HG03520 (cell line): Measurements from ENCODE around the gene FAM25G.
"Not testable (repeated sequence)": the region's sequence is repeated elsewhere in the genome, so short reads cannot be mapped to it uniquely, and the experiment has no call there.

Experiments
- ATAC-seq: cut with Tn5 transposase; IDR thresholded peaks from one replicate; pipeline ENCODE4 v1.9.1; 2021; ENCODE audit warnings: mild to moderate bottlenecking, moderate library complexity; ENCODE audit not compliant: unreplicated experiment

Gene FAM25G

GRCh38 chr10:47491600-47491999 is at the start of gene FAM25G:
TSS of gene FAM25G (minus strand) at chr10:47491700. CDS start at chr10:47491674, 26 bp downstream.
- not testable (repeated sequence) for ATAC-seq

- ATAC-seq, result not testable (repeated sequence)
Measured at GRCh38 chr10:47536430-47536829, 44.9 kb upstream of the FAM25G start.

GRCh38 chr10:47523475-47523874 is 32.0 kb upstream of the FAM25G start, which contains the start of gene AGAP9:
TSS of gene AGAP9 (minus strand) at chr10:47523638. CDS start at chr10:47523526, 112 bp downstream.
- ATAC-seq, result not testable (repeated sequence)

GRCh38 chr10:47502313-47502712 is 10.8 kb upstream of the FAM25G start:
- not testable (repeated sequence) for ATAC-seq

- ATAC-seq, result not testable (repeated sequence)
Measured at GRCh38 chr10:47494226-47494625, 2.7 kb upstream of the FAM25G start.

- ATAC-seq, result not testable (repeated sequence)
Measured at GRCh38 chr10:47489630-47490029, 1.9 kb downstream of the FAM25G start.

GRCh38 chr10:47485943-47486342 is 5.6 kb downstream of the FAM25G start:
- ATAC-seq, result not testable (repeated sequence)

- ATAC-seq, result not testable (repeated sequence)
Measured at GRCh38 chr10:47484786-47485185, 6.7 kb downstream of the FAM25G start.

GRCh38 chr10:47483923-47484322 is 7.6 kb downstream of the FAM25G start, which contains the start of gene ANXA8:
TSS of gene ANXA8 (minus strand) at chr10:47484115. CDS start at chr10:47483933, 182 bp downstream.
- ATAC-seq, result not testable (repeated sequence)

GRCh38 chr10:47482367-47482766 is 9.1 kb downstream of the FAM25G start:
- not testable (repeated sequence) for ATAC-seq

GRCh38 chr10:47481768-47482181 is 9.7 kb downstream of the FAM25G start:
- ATAC-seq, result not testable (repeated sequence)

- ATAC-seq, result not testable (repeated sequence)
Measured at GRCh38 chr10:47481182-47481766, 10.2 kb downstream of the FAM25G start.

GRCh38 chr10:47480133-47480532 is 11.4 kb downstream of the FAM25G start:
- not testable (repeated sequence) for ATAC-seq

GRCh38 chr10:47478114-47478513 is 13.4 kb downstream of the FAM25G start:
- ATAC-seq, result not testable (repeated sequence)

- not testable (repeated sequence) for ATAC-seq
Measured at GRCh38 chr10:47477078-47477477, 14.4 kb downstream of the FAM25G start.

GRCh38 chr10:47475101-47475500 is 16.4 kb downstream of the FAM25G start:
- ATAC-seq, result not testable (repeated sequence)

- not testable (repeated sequence) for ATAC-seq
Measured at GRCh38 chr10:47473516-47473915, 18.0 kb downstream of the FAM25G start.

- ATAC-seq, result not testable (repeated sequence)
Measured at GRCh38 chr10:47472647-47473046, 18.9 kb downstream of the FAM25G start.

- not testable (repeated sequence) for ATAC-seq
Measured at GRCh38 chr10:47472072-47472471, 19.4 kb downstream of the FAM25G start.

- not testable (repeated sequence) for ATAC-seq
Measured at GRCh38 chr10:47468731-47469528, 22.6 kb downstream of the FAM25G start.

GRCh38 chr10:47467957-47468356 is 23.5 kb downstream of the FAM25G start:
- ATAC-seq, result not testable (repeated sequence)

GRCh38 chr10:47467458-47467857 is 24.0 kb downstream of the FAM25G start:
- ATAC-seq, result not testable (repeated sequence)
